ENCODE results near the gene SPI1.
"Not testable (repeated sequence)": the region's sequence is repeated elsewhere in the genome, so short reads cannot be mapped to it uniquely, and the experiment has no call there.

Gene SPI1

GRCh38 chr11:47324520-47324919, 53.8 kb downstream of the SPI1 start:
- DNase-seq (ENCODE audit: low spot score) = no peak

- DNase-seq (ENCODE audit: low spot score) = no peak
These were observed 60.2 kb downstream of the SPI1 start for GRCh38 chr11:47318166-47318565.

- no peak for DNase-seq (ENCODE audit: low spot score)
These were observed 61.1 kb downstream of the SPI1 start for GRCh38 chr11:47317064-47317828.

GRCh38 chr11:47316501-47316900, 61.8 kb downstream of the SPI1 start:
- not testable (repeated sequence) for DNase-seq (ENCODE audit: low spot score)

- peak; percentile 36 for DNase-seq (ENCODE audit: low spot score)
These were observed 63.4 kb downstream of the SPI1 start for GRCh38 chr11:47314992-47315391.

GRCh38 chr11:47308050-47308823, 70.1 kb downstream of the SPI1 start:
- peak; percentile 34 for DNase-seq (ENCODE audit: low spot score)

GRCh38 chr11:47306484-47306844, 71.9 kb downstream of the SPI1 start:
- DNase-seq (ENCODE audit: low spot score) = peak; percentile 9

- DNase-seq (ENCODE audit: low spot score) = peak; percentile 30
These were observed 72.4 kb downstream of the SPI1 start for GRCh38 chr11:47305734-47306483.

Measured in left forelimb (tissue), 1 donor.